Measurements from ENCODE around the gene KLF15.

KLF15 gene

DNA sequence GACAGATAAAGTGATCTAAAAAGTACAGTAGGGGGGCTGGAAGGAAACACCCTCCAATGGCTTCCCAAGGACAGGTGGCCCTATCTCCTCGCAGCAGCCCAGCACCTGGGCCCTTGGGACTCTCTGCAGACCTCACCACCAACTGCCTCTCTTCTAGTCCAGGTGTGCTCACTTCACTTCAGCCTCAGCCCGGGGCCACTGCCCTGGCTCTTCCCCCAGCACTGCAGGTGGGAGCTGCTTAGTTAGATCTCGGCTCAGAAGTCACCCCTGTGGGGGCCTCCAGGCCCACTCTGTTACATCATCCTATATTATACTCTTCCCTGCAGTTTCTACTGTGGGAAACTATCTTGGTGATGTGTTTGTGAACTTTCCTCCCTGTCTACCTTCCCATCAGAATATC is 2.0 kb downstream of the KLF15 start:
- H3K27me3 ChIP-seq, result peaks cover 63% of the 10 kb centered on the region
- no peak overlapping the region for H3K9ac ChIP-seq
- peaks cover 28% of the 10 kb centered on the region for H3K4me1 ChIP-seq
- no peak overlapping the region for H3K4me3 ChIP-seq
- no peaks in the 10 kb centered on the region for H3K9me3 ChIP-seq
- H3K4me2 ChIP-seq, result no peak overlapping the region
- TF ChIP-seq Cebpa-rat (IDR thresholded peaks at IDR 0.05), result no peak
- H3K36me3 ChIP-seq, result no peaks in the 10 kb centered on the region
- peaks cover 40% of the 10 kb centered on the region; the same call in 1 of the 2 replicates for H4K20me1 ChIP-seq
- no peak overlapping the region for H3K27ac ChIP-seq

GRCh38 chr3:126354776-126355175 is 2.4 kb downstream of the KLF15 start:
- Histone ChIP-seq H3K27ac (no peak overlapping the region), H3K36me3 (no peaks in the 10 kb centered on the region), H4K20me1 (peaks cover 40% of the 10 kb centered on the region; the same call in 1 of the 2 replicates), H3K4me2 (no peak overlapping the region), H3K9ac (no peak overlapping the region), H3K4me1 (peaks cover 28% of the 10 kb centered on the region), H3K27me3 (peaks cover 59% of the 10 kb centered on the region), H3K9me3 (no peaks in the 10 kb centered on the region), H3K4me3 (no peak overlapping the region)
- no peak for TF ChIP-seq Cebpa-rat (IDR thresholded peaks at IDR 0.05)

DNA sequence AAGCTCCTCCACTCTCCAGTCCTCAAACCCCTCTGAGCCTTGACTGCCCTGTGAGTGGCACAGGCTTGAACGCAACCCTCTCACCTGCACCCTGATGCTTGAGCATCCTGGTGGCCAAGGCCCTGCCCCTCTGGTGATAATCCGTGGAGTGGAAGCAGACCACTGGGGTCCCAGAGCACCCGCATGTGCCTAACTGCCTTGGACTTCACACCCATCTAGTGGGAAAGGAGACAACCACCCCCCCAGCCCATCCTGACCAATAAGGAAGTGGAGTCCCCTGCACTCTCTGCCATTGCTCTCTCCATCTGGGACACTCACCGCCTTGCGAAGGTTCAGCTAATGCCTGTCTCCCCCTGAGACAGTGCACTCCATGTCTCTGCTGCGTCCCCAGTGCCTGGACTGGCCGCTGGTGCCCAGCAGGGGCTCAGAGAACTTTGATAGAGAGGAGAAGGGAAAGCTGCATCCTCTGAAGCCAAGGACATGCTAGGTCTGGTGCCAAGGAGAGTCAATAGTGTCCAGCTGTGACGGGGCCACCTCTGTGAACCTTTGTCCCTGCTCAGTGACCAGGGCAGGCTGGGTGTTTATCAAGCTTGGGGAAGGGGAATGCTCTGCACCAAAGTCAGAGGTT is 3.4 kb downstream of the KLF15 start:
- peaks cover 49% of the 10 kb centered on the region for H3K27me3 ChIP-seq
- H3K4me1 ChIP-seq, result peaks cover 28% of the 10 kb centered on the region

GRCh38 chr3:126352476-126353454 is 4.4 kb downstream of the KLF15 start:
- H3K4me1 ChIP-seq, result peaks cover 25% of the 10 kb centered on the region
- H3K27me3 ChIP-seq, result peaks cover 39% of the 10 kb centered on the region
- H3K4me3 ChIP-seq, result no peak overlapping the region
- H3K9me3 ChIP-seq, result no peaks in the 10 kb centered on the region
- no peak for TF ChIP-seq Cebpa-rat (IDR thresholded peaks at IDR 0.05)
- H3K4me2 ChIP-seq, result no peak overlapping the region
- no peaks in the 10 kb centered on the region for H3K36me3 ChIP-seq
- H3K27ac ChIP-seq, result no peak overlapping the region
- H4K20me1 ChIP-seq, result peaks cover 31% of the 10 kb centered on the region; the same call in 1 of the 2 replicates
- no peak overlapping the region for H3K9ac ChIP-seq

More for the DNA sequence above, 3.4 kb downstream of the KLF15 start:
- H4K20me1 ChIP-seq, result peaks cover 40% of the 10 kb centered on the region; the same call in 1 of the 2 replicates
- H3K9me3 ChIP-seq, result no peaks in the 10 kb centered on the region
- no peak for TF ChIP-seq Cebpa-rat (IDR thresholded peaks at IDR 0.05)
- H3K27ac ChIP-seq, result no peak overlapping the region
- no peak overlapping the region for H3K9ac ChIP-seq
- no peak overlapping the region for H3K4me3 ChIP-seq
- no peak overlapping the region for H3K4me2 ChIP-seq
- H3K36me3 ChIP-seq, result no peaks in the 10 kb centered on the region

- Histone ChIP-seq H3K4me2 (no peak overlapping the region), H3K27me3 (peaks cover 32% of the 10 kb centered on the region), H3K36me3 (no peaks in the 10 kb centered on the region), H3K4me1 (peaks cover 21% of the 10 kb centered on the region), H3K9ac (no peak overlapping the region), H3K4me3 (no peak overlapping the region), H3K27ac (no peak overlapping the region), H4K20me1 (peaks cover 31% of the 10 kb centered on the region; the same call in 1 of the 2 replicates), H3K9me3 (no peaks in the 10 kb centered on the region)
- TF ChIP-seq Cebpa-rat (IDR thresholded peaks at IDR 0.05), result no peak
Measured at GRCh38 chr3:126351771-126352475, 5.3 kb downstream of the KLF15 start.

GRCh38 chr3:126351086-126351770 is 6.0 kb downstream of the KLF15 start:
- no peaks in the 10 kb centered on the region for H3K9me3 ChIP-seq
- H3K4me3 ChIP-seq, result no peak overlapping the region
- H3K27ac ChIP-seq, result no peak overlapping the region
- H3K27me3 ChIP-seq, result peaks cover 25% of the 10 kb centered on the region
- H4K20me1 ChIP-seq, result peaks cover 27% of the 10 kb centered on the region; the same call in 1 of the 2 replicates
- H3K36me3 ChIP-seq, result no peaks in the 10 kb centered on the region
- no peak for TF ChIP-seq Cebpa-rat (IDR thresholded peaks at IDR 0.05)
- H3K4me1 ChIP-seq, result peaks cover 14% of the 10 kb centered on the region
- no peak overlapping the region for H3K9ac ChIP-seq
- H3K4me2 ChIP-seq, result no peak overlapping the region

DNA sequence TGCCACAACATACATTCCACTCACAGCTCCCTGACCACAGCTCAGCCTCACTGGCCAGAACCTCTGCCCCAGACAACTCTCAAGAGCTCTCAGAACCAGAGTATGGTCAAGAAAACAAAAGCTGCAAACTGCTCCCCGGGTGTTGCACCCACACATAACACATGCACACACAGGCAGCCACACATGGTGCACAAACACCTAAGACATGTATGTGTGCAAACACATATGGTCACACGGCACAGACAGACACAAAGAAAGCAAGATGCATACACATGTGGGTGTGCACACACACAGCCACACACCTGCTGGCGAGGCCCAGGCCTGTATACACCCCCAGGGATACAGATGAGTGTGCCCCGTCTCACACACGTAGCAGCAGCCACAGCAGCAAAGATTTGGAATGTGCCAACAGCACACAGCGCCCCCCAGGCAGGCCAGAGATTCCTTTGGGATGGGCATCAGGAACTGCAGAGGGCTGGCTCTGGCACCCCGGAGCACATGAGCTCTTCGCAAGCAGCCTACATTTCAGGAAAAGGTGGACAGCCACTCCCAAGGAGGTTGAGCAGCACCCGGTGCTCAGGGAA is 6.6 kb downstream of the KLF15 start:
- H3K4me2 ChIP-seq, result no peak overlapping the region
- H3K27me3 ChIP-seq, result peaks cover 19% of the 10 kb centered on the region
- H3K36me3 ChIP-seq, result no peaks in the 10 kb centered on the region
- H4K20me1 ChIP-seq, result peaks cover 21% of the 10 kb centered on the region; the same call in 1 of the 2 replicates
- no peaks in the 10 kb centered on the region for H3K9me3 ChIP-seq
- H3K4me3 ChIP-seq, result no peak overlapping the region
- H3K9ac ChIP-seq, result no peak overlapping the region
- no peak for TF ChIP-seq Cebpa-rat (IDR thresholded peaks at IDR 0.05)
- H3K4me1 ChIP-seq, result peaks cover 8% of the 10 kb centered on the region; the same call in 1 of the 2 replicates
- H3K27ac ChIP-seq, result no peak overlapping the region

DNA sequence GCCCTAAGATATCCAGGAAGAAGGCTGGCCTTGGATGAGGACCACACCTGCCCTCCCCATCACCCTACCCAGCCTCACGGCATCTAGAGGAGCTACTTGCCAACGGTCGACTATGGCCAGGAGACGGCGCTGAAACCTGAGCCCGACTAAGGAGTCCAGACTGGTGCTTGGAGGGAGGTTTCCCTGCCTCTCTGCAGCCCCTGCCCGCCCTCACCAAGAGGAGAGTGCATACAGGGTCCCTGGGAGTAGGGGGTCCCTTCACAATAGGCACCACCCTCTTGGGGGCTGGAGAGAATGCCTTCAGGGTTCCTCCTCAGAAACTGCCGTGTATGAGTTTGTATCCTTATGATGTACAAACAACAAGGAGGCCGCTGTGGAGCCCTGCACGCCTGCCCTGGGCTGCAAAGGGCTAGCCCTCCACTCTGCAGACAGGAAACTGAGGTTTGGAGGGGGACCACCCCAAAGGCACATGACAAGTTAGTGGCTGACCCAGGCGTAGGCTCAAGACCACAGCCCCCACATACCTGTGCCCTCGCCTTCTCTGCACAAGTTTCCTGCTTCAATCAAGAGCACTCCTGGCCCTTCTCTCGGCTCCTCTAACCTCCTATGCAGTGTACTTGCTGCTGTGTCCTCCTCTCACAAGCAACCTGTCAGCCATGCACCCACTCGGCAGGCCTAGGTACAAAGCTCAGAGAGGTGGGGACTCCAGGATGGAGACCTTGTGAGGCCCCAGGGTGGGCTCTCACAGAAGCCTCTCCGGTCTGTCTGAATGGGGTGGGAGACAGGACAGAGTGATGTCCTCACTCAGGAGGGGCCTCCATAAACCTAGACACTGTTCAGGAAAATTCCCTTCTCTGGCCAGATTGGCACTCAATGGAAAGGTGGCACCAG is 7.4 kb downstream of the KLF15 start:
- Histone ChIP-seq H3K4me2 (no peak overlapping the region), H3K27me3 (peaks cover 11% of the 10 kb centered on the region), H3K27ac (no peak overlapping the region), H3K4me3 (no peak overlapping the region), H3K9me3 (no peaks in the 10 kb centered on the region), H3K9ac (no peak overlapping the region), H3K4me1 (peaks cover 6% of the 10 kb centered on the region; the same call in 1 of the 2 replicates), H4K20me1 (peaks cover 13% of the 10 kb centered on the region; the same call in 1 of the 2 replicates), H3K36me3 (no peaks in the 10 kb centered on the region)
- no peak for TF ChIP-seq Cebpa-rat (IDR thresholded peaks at IDR 0.05)
